T47D (cell line): ENCODE results near the gene CYB561D2.

Experiments used
- DNase-seq, 2 experiments: peaks; one replicate each; pipeline versions ENCODE4 v3.0.0 to v3.0.0-alpha.2; 2011 to 2012; ENCODE audit warnings: low read depth in 1 of 2, low spot score in 1 of 2
- JUND ChIP-seq: IDR thresholded peaks from 2 replicates; pipeline ENCODE4 v1.6.1; 2012; ENCODE audit warnings: low read depth
- in situ Hi-C: cut with HindIII; loops from 2 replicates; pipeline ENCODE4 v1.10.0; 2016; ENCODE audit warnings: low sequenced_read_pairs, low pct_unique_long_range_greater_than_20kb

The CYB561D2 gene

GRCh38 chr3:50372349-50372748 is 21.7 kb downstream of the CYB561D2 start:
- TF ChIP-seq JUND: no peak
- in situ Hi-C loops: no loop called here
- no peak for DNase-seq

DNA sequence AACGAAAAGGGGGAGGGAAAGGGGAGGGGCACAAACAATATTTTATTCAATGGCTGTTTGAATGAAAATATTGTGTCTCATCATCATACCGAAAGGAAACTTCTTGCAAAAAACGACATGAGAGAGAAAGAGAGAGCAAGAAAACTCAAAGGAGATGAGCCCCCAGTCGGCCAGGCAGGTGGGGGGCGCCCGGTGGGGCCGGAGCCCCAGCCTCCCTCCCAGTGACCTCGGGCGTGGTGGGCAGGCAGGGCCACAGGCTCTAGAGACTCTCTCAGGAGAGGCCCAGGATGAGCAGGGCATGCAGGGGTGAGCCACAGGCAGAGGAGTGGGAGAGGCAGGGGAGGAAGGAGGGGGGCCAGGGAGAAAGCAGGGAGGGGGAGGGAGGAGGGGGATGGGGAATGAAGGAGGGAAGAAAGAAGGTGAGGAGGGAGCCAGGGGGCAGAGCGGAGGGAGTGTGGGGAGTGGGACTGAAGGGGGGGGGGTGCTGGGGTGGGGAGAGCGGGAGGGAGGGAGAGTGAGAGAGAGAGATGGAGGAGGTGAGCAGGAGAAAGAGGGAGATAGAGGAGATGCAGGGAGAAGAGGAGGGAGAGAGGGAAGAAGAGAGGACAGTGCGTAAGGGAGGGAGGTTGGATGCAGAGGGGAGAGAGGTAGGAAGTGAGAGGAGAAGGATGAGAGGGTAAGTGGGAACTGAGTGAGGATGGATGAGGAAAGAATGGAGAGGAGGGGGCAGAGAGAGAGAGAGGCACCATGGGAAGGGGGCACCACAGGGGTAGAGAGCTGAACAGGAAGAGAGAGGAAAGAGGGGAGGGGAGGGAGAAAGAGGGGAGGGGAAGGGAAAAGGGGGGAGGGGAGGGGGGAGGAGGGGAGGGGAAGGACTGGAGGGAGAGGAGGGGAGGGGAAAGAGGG is 22.7 kb downstream of the CYB561D2 start:
- no peak for TF ChIP-seq JUND
- in situ Hi-C loops: no loop called here
- DNase-seq: no peak

DNA sequence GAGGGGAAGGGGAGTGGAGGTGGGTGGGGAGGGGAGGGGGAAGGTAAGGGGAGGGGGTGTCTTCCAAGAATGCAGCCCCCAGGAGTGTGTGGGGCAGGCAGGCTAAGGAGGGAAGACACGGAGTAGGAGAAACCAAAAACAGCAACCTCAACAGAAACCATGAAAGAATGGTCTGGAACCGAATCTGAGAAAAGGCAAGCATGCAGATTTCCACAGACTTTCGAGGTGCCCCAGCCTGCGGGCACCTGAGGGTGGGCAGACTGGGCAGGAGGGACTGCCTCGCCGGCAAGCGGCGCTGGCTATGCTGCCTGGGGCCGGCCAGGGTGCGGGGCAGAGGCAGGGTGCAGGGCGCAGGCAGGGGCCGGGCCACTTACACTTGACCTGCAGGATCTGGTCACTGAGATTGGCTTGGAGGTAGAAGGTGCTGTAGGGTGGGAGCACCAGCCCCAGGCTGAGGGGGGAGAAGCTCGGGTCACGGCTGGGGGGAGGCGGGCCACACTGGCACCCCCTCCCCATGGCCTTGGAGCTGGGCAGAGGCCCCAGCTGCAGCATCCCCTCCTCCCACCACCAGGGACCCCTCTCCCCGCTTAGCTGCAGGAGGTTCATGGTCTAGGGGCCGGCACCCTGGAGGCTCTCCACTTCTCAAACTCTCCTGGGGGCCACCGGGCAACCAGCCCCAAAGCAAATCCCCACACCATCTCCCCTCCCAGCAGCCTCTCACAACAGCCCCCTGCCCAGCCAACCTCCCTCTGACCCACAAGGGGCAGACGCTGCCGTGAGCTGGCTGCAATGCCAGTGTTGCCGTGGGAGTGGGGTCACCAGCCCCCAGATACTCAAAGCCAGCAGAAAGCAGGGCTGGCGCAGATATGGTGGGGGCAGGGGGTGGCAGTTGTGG is 23.9 kb downstream of the CYB561D2 start:
- in situ Hi-C loops: no loop called here
- no peak for TF ChIP-seq JUND
- no peak for DNase-seq

DNA sequence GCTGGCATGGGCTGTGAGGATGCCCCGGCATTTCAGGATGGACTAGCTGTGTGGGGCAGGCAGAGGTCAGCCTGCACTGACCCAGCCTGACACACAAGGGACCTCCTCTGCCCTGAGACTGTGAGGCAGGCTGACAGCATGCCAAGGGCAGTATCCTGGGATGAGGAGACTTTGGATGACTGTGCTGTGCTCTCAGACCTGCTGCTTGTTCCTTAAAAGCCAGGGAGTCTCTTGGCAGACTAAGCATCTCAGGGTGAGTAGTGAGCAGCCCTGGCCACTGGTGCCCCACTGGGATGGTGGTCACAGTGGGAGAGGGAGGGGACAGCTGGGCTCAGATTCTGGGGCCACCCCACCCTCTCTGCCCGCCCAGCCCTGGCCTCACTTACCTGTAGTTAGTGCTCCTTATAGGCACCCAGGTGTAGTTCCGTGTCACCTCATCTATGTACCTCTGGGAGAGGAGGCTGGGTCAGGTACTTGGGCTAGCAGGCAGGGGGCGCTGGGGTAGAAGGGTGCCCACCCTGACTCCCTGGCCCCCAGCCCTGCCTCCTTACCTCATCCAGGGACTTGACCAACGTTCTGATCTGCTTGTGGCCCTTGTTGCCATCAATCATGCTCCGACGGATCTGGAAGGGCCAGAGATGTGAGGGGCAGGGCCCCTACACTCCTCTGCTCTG is 24.7 kb downstream of the CYB561D2 start:
- in situ Hi-C loops: no loop called here
- no peak for TF ChIP-seq JUND
- DNase-seq: no peak

GRCh38 chr3:50378024-50378423 is 27.4 kb downstream of the CYB561D2 start:
- no peak for TF ChIP-seq JUND
- DNase-seq: no peak
- in situ Hi-C loops: no loop called here

DNA sequence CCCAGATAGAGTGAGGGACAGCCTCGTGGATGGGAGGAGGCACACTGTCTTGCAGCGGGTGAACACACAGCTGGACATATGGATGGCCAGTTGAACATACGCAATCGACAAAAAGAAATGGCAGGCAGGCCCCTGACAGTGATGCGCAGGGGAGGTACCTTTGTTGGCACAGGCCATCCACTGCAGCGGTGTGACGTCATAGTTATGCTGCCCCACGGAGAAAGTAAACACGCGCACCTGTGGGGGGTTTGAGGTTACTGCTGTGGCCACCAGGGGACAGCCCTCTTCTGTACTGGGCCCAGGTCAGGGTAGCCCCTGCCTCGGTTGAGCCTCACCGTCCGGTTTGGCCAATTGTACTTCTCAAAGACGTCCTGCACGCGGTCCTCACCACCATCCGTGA is 28.1 kb downstream of the CYB561D2 start:
- DNase-seq: no peak
- TF ChIP-seq JUND: no peak
- in situ Hi-C loops: no loop called here

DNA sequence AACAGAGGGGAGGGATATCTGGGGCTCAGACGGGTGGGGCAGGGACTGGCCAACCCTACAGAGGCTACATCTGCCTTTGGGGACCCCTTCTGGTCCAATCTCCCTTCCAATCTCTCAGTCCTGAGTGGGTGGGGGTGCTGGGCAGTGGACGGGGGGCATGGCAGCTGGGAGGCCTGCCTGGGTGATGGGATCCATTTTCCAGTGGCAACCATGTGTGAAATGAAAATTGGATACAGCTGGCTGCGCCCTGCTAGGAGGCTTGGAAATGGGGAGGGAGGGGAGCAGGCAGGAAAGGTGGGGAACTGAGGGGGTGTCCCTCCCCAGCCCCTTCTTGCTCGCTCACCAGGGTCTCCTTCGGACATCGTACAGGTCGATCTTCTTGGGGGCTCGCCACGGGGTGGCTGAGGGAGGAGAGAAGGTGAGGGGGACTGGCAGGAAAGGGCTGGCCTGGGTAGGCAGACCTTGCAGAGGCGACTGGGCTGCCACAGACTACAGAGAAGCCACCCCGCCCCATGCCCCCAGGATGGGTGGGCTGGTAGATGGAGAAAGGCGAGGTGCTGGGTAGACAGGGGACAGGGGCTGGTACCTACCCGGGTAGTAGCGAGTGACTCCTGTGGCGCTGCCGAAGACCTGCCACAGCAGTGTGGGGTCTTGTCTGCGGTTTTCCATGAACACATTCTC is 29.9 kb downstream of the CYB561D2 start:
- in situ Hi-C loops: no loop called here
- no peak for DNase-seq
- TF ChIP-seq JUND: no peak

GRCh38 chr3:50381383-50381782 is 30.7 kb downstream of the CYB561D2 start:
- no peak for DNase-seq
- TF ChIP-seq JUND: no peak
- in situ Hi-C loops: no loop called here

GRCh38 chr3:50382722-50383121 is 32.1 kb downstream of the CYB561D2 start:
- TF ChIP-seq JUND: no peak
- no peak for DNase-seq
- in situ Hi-C loops: no loop called here

DNA sequence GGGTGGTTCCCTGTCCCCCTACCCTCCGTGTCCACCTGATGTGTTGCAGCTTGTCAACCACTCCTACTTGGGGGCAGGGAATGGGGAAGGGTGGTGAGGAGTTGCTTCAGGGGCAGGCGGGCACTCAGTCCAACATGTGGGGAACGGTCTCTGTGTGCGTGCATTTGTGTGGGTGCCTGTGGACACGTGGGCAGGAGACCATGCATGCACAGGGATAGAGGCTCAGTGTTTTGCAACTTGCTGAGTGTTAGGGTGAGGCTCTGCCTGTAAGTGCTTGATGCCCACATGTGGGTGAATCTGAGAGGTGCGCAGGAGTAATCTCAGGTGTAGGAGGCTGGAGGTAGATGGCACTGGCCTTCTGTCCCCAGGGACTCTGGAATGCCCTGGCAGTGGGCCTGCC is 33.1 kb downstream of the CYB561D2 start:
- in situ Hi-C loops: no loop called here
- DNase-seq: no peak
- no peak for TF ChIP-seq JUND

DNA sequence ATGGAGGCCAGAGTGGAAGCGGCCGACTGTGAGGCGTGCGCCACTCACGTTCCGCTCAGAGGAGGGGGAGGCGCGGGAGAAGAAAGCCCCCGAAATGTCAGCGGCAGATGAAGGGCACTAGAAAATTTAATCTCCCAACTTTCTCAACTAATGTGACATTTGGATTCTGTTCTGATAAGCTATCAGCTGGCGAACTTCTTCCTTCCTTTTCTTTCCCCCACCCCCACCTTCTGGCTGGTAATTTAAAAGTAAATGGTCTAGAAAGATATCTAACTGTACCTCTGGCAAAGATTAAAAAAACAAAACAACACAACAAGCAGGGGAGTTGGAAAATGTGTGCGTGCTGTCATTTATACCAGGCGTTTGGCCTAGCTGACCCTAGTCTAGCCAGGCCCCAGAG is 35.1 kb downstream of the CYB561D2 start:
- DNase-seq: no peak
- no peak for TF ChIP-seq JUND
- in situ Hi-C loops: no loop called here
